ENCODE data around the gene MCM7.
"Not testable (repeated sequence)": the region's sequence is repeated elsewhere in the genome, so short reads cannot be mapped to it uniquely, and the experiment has no call there.

DNA sequence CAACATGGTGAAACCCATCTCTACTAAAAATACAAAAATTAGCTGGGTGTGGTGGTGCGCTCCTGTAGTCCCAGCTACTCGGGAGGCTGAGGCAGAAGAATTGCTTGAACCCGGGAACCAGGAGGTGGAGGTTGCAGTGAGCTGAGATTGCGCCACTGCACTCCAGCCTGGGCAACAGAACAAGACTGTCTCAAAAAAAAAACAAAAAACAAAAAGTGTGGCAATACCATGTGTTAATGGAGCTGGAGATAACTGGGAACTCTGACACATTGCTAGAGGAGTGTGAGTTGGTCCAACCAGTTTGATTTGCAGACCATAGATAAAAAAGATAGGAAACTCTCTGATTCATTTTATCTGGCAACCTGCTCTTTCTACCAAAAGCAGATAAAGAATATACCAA is 45.2 kb upstream of the MCM7 start:
- not testable (repeated sequence) for TF ChIP-seq CTCF (conservative IDR thresholded peaks at IDR 0.05 in 1 of 2, IDR thresholded peaks at IDR 0.05 in 1 of 2; ENCODE audit: low read depth in 1 of 2, low read length in 2 of 2); EZH2 (IDR thresholded peaks at IDR 0.05; ENCODE audit: low read length, missing control alignments)

All from fibroblast of lung (primary cell).